NCI-H460 (cell line): ENCODE data around the gene CCIN. TPM values are rescaled to one million over a fixed set of nuclear protein-coding genes. Genes with fewer than 3 reads are reported as not detected.
A peak's percentile ranks its signal among the peaks of the same experiment; 100 is the strongest.

Experiments
- DNase-seq: peaks from one replicate; pipeline ENCODE4 v3.0.0-alpha.2; 2016; ENCODE audit warnings: low read depth; ENCODE audit errors: extremely low read depth
- total RNA-seq: library from RNA; depleted of rRNA; stranded (reverse); fragments of >200 nt; shearing (Covaris generic); gene quantifications from 2 replicates; pipeline ENCODE4 v1.2.3, GENCODE V29; 2014

Gene CCIN
- total RNA-seq, 1 experiment from 2014 or later = not detected

- no peak for DNase-seq
Observed at GRCh38 chr9:36188212-36188611, 19.0 kb downstream of the CCIN start.

GRCh38 chr9:36189976-36190375 lies 20.8 kb downstream of the CCIN start:
- DNase-seq = no peak

- DNase-seq = peak; percentile 97
Observed at GRCh38 chr9:36190388-36191289, 21.5 kb downstream of the CCIN start, which contains the start of gene CLTA. CLTA (plus strand) TSS chr9:36190921; CDS start chr9:36191057, 136 bp downstream.

- no peak for DNase-seq
Observed at GRCh38 chr9:36191290-36191645, 22.1 kb downstream of the CCIN start.

GRCh38 chr9:36191686-36192085 lies 22.5 kb downstream of the CCIN start:
- DNase-seq = no peak

GRCh38 chr9:36192196-36192595 lies 23.0 kb downstream of the CCIN start:
- no peak for DNase-seq

GRCh38 chr9:36193023-36193422 lies 23.8 kb downstream of the CCIN start:
- no peak for DNase-seq

GRCh38 chr9:36194326-36195000 lies 25.3 kb downstream of the CCIN start:
- no peak for DNase-seq

- no peak for DNase-seq
Observed at GRCh38 chr9:36204906-36205547, 35.8 kb downstream of the CCIN start.

GRCh38 chr9:36207016-36207415 lies 37.8 kb downstream of the CCIN start:
- no peak for DNase-seq

GRCh38 chr9:36207546-36208012 lies 38.4 kb downstream of the CCIN start:
- no peak for DNase-seq

GRCh38 chr9:36208521-36209253 lies 39.5 kb downstream of the CCIN start:
- DNase-seq = no peak

GRCh38 chr9:36210722-36211121 lies 41.5 kb downstream of the CCIN start:
- no peak for DNase-seq

- DNase-seq = no peak
Observed at GRCh38 chr9:36211510-36211909, 42.3 kb downstream of the CCIN start.

GRCh38 chr9:36213387-36213786 lies 44.2 kb downstream of the CCIN start:
- DNase-seq = no peak

- no peak for DNase-seq
Observed at GRCh38 chr9:36213989-36214388, 44.8 kb downstream of the CCIN start.

GRCh38 chr9:36214571-36214970 lies 45.4 kb downstream of the CCIN start:
- no peak for DNase-seq

- DNase-seq = no peak
Observed at GRCh38 chr9:36217256-36217968, 48.2 kb downstream of the CCIN start.

- no peak for DNase-seq
Observed at GRCh38 chr9:36218011-36218410, 48.8 kb downstream of the CCIN start.

GRCh38 chr9:36218411-36218901 lies 49.3 kb downstream of the CCIN start:
- DNase-seq = no peak
